Measurements from ENCODE around the gene TMEM259. TPM values are rescaled to one million over a fixed set of nuclear protein-coding genes. Genes with fewer than 3 reads are reported as not detected.

TMEM259 gene
- total RNA-seq, 1 experiment from 2014 or later, result 171 TPM

DNA sequence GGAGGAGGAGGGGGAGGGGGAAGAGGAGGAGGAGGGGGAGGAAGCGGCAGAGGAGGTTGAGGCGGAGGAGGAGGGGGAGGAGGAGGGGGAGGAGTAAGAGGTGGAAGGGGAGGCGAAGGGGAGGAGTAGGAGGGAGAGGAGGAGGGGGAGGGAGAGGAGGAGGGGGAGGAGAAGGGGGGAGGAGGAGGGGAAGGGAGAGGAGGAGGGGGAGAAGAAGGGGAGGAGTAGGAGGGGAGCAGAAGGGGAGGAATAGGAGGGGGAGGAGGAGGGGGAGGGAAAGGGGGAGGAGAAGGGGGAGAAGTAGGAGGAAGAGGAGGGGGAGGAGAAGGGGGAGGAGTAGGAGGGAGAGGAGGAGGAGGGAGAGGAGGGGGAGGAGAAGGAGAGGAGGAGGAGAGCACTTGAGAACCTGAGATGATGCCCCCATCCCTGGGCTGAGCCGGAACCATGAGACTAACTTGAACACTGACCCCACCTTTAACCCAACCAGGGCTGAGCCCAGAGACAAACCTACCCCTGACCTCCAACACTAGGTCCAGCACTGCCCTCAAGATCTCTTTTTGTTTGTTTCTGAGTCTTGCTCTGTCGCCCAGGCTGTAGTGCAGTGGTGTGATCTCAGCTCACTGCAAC, 31.5 kb upstream of the TMEM259 start:
- TF ChIP-seq, protein P1, sequence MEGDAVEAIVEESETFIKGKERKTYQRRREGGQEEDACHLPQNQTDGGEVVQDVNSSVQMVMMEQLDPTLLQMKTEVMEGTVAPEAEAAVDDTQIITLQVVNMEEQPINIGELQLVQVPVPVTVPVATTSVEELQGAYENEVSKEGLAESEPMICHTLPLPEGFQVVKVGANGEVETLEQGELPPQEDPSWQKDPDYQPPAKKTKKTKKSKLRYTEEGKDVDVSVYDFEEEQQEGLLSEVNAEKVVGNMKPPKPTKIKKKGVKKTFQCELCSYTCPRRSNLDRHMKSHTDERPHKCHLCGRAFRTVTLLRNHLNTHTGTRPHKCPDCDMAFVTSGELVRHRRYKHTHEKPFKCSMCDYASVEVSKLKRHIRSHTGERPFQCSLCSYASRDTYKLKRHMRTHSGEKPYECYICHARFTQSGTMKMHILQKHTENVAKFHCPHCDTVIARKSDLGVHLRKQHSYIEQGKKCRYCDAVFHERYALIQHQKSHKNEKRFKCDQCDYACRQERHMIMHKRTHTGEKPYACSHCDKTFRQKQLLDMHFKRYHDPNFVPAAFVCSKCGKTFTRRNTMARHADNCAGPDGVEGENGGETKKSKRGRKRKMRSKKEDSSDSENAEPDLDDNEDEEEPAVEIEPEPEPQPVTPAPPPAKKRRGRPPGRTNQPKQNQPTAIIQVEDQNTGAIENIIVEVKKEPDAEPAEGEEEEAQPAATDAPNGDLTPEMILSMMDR (conservative IDR thresholded peaks at IDR 0.05), result no peak
- Histone ChIP-seq H3K79me1 (ENCODE audit: insufficient read depth, low read depth, low read length, poor library complexity, severe bottlenecking) (no peaks in the 10 kb centered on the region), H2AFZ (ENCODE audit: low read length) (no peak overlapping the region), H3K18ac (ENCODE audit: insufficient read length, low read depth, low read length) (no peak overlapping the region), H3K9ac (ENCODE audit: extremely low read depth, insufficient read length, low read length) (no peak overlapping the region), H4K91ac (ENCODE audit: insufficient read length, low read depth, low read length) (no peak overlapping the region), H3K4ac (ENCODE audit: low read depth, low read length) (no peak overlapping the region), H3K23me2 (ENCODE audit: insufficient read length, low read depth, low read length, poor library complexity, severe bottlenecking) (no peaks in the 10 kb centered on the region), H3K56ac (ENCODE audit: insufficient read length, low read depth, low read length) (no peak overlapping the region), H3K9me3 (ENCODE audit: control insufficient read depth, low read depth, low read length) (peaks cover 9% of the 10 kb centered on the region), H3K4me2 (ENCODE audit: insufficient read depth, insufficient read length, low read length) (no peak overlapping the region), H3K14ac (ENCODE audit: insufficient read depth, low read length) (no peak overlapping the region), H3K23ac (ENCODE audit: insufficient read length, low read depth, low read length) (no peak overlapping the region), H2BK120ac (ENCODE audit: low read depth, low read length, poor library complexity, severe bottlenecking) (no peak overlapping the region), H3K79me2 (ENCODE audit: insufficient read depth, low read length) (no peaks in the 10 kb centered on the region), H4K20me1 (ENCODE audit: control insufficient read depth, insufficient read depth, insufficient read length) (no peaks in the 10 kb centered on the region), H3K27ac (ENCODE audit: insufficient read length, low read depth, low read length) (no peak overlapping the region), H2BK5ac (ENCODE audit: insufficient read length, low read length) (no peak overlapping the region), H3K27me3 (ENCODE audit: insufficient read depth, low read length) (no peaks in the 10 kb centered on the region), H2BK20ac (ENCODE audit: low read depth, low read length, poor library complexity, severe bottlenecking) (no peak overlapping the region), H3K4me1 (ENCODE audit: insufficient read depth, low read length) (no peaks in the 10 kb centered on the region), H2AK5ac (ENCODE audit: insufficient read length, low read length) (no peak overlapping the region), H4K8ac (replicated peaks; ENCODE audit: insufficient read length, low read depth, low read length) (no peak overlapping the region), H3T11ph (ENCODE audit: low read length) (no peak overlapping the region), H2BK15ac (ENCODE audit: low read depth, low read length) (no peak overlapping the region), H4K5ac (ENCODE audit: insufficient read length, low read depth, low read length) (no peak overlapping the region), H2BK12ac (ENCODE audit: insufficient read length, low read depth, low read length) (no peak overlapping the region)
- Mint-ChIP-seq H3K27ac (peak overlapping the region in 2 of 3 experiments; percentile 62 to 78; a peak in 3 of 7 replicates), H3K4me3 (peak overlapping the region in 1 of 2 experiments; percentile 24; a peak in 1 of 5 replicates), H3K9me3 (no peaks in the 10 kb centered on the region), H3K27me3 (ENCODE audit: low read depth) (no peaks in the 10 kb centered on the region; the same call in 1 of the 2 replicates), H3K4me1 (peaks cover 2 to 15% of the 10 kb centered on the region in 2 experiments; a peak in 3 of 4 replicates), H3K36me3 (ENCODE audit: insufficient read depth in 1 of 3, low read depth in 3 of 3) (peaks cover 2 to 16% (median 9%) of the 10 kb centered on the region in 3 experiments; a peak in 4 of 7 replicates)
- no peak for DNase-seq
- WGBS (ENCODE audit: extremely low coverage, insufficient read length, low lambda C conversion rate), result no CpG with 5 or more reads among the region's 5 CpGs

All from H9 (cell line).